ENCODE results near the gene SERGEF.

DNA sequence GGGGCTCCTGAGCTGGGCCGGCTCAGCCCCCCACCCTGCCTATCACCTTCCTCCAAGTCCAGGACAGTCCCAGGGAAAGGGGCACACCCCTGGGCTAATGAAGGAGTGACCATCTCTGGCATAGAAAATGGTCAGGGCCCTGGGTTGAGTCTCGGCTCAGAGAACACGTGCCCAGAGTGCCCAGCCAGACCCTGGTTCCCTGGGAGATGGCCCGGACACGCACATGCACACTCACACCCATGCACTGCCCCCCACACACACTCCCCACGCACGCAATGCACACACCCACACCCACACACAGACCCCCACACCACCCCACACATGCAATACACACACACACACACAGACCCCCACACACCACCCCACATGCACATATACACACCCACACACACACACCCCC, 249.6 kb downstream of the SERGEF start:
- TF ChIP-seq, protein P1, sequence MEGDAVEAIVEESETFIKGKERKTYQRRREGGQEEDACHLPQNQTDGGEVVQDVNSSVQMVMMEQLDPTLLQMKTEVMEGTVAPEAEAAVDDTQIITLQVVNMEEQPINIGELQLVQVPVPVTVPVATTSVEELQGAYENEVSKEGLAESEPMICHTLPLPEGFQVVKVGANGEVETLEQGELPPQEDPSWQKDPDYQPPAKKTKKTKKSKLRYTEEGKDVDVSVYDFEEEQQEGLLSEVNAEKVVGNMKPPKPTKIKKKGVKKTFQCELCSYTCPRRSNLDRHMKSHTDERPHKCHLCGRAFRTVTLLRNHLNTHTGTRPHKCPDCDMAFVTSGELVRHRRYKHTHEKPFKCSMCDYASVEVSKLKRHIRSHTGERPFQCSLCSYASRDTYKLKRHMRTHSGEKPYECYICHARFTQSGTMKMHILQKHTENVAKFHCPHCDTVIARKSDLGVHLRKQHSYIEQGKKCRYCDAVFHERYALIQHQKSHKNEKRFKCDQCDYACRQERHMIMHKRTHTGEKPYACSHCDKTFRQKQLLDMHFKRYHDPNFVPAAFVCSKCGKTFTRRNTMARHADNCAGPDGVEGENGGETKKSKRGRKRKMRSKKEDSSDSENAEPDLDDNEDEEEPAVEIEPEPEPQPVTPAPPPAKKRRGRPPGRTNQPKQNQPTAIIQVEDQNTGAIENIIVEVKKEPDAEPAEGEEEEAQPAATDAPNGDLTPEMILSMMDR (IDR thresholded peaks at IDR 0.05), result no peak
- no peak for TF ChIP-seq POLR2A (IDR thresholded peaks at IDR 0.05)

Data from body of pancreas (tissue), 4 donors.